NCI-H1694 (cell line): ENCODE results near the gene FCHO2.

Experiments
- DNase-seq: peaks from one replicate; lab custom pipeline; 2025; lab: John Stamatoyannopoulos, UW

The FCHO2 gene

DNA sequence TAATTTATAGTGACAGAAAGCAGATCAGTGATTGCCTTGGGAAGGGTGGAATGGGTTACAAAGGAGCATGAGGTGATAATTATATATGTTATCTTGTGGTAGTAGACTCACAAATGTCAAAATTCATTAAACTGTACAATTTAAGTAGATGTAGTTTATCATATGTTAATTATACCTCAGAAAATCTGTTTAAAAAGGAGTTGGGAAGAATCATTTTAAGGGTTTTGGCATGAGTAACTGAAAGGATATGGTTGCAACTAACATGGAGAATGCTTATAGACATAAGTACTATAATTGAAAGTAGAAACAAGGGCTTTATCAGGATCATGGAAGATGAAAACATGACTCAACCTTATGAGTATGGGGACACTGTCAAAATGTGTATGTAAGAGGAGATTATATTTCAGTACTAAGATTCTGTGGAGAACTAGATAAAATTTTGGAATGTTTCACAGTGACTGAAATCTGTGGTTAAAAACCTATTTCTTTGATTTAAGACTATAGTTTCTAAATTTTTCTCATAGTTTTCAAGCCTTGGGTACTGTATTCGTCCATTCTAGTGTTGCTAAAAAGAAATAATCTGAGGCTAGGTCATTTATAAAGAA, 73.3 kb downstream of the FCHO2 start:
- no peak for DNase-seq

DNA sequence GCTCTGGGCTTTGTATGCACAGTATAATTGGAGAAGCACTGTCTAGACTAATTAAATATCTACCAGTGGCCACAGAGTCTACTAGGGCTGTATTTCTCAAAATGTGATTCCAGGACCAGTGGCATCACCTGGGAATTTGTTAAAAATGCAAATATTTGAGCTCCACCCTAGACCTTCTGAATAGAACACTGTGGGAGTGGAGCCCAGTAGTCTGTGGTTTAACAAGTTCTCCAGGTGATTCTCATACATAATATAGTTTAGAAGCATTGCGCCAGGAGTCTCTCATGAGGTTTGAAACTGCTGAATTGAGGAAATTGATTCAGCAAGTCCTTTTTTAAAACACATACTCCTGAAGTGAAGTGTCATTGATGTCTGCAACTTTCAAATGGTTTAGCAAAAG, 74.7 kb downstream of the FCHO2 start:
- no peak for DNase-seq

DNA sequence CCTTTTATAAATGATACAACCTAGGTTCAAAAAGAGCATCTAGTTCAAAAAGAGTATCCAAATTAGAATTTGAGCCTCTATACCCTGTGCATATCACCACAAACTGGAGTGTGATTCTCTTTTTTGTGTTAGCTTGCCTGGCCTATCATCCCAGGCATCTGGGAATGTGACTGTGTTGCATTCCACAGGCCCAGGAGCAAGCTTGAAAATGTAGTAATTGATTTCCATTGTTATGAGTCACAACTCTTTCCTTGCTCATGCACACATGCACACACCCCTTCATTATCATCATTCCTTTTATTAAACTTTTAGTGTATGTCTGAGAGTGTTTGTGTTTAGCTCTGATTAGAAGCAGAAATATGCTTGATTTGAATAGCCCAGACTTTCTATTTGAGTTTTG, 75.2 kb downstream of the FCHO2 start:
- DNase-seq = no peak

DNA sequence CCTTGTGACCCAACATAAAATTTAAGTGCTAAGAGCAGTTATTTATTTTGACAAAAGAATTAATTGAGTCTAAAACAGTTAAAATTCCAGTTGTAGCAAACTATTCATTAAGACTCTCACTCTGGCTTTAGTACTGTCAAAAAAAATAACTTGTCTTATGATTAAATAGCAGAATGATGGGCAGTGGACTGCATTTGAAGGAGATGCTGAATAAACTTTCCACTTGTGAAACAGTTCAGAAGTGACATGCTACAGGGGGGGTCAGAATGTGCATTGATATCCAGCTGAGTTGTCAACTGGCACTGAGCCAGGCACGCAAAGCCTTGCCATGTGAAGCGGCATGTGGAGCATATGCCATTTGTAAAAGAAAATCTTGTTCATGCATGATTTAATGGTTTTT, 76.0 kb downstream of the FCHO2 start:
- DNase-seq = peak; percentile 11

DNA sequence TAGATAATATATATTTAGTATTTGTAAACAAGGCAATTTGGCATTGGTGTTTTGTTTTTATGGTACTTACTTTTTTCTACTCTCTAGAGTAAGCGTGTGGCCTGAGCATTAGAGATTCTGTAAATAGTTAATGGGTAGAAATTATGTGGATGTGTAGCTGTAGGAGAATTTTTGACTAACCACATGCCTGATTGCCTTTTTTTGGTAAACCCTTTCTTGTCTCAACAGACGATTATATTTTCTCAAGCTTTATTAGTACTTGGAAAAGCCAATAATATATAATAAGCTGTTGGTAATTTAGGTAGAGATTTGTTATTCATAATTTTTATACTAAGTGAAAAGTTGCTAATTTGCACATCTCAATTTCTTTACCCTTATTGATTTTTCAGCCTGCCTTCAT, 76.8 kb downstream of the FCHO2 start:
- DNase-seq = no peak

DNA sequence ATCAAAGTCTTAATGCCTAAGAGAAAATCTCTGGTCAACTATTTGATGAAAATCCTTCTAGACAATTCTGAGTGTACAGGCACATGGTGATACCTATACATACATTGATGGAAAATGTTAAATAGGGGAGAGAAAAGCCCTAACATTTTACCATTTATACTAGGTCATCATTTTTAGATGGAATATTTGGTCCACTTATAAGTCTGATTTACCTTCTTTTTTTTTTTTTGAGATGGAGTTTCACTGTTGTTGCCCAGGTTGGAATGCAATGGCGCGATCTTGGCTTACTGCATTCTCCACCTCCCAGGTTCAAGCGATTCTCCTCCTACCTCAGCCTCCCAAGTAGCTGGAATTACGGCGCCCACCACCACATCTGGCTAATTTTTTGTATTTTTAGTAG, 81.7 kb downstream of the FCHO2 start:
- no peak for DNase-seq

DNA sequence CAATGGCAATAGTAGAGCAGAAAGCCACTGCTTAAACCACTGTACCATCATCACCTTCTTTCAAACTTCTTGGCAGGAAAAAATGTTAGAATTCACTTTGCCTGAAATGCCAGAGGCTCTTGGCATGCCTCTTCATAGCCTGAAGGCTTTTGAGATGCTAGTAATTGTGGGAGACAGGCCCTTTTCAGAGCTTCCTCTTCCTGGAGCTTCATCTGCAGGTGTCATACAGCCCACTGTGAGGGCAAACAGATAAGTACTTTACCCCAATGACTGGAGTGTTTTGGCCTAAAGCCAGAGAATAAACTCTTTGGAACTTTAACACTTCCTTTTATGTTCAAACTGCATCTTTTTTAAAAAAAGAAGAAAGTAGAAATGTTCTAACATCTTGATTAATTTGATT, 83.2 kb downstream of the FCHO2 start:
- no peak for DNase-seq

DNA sequence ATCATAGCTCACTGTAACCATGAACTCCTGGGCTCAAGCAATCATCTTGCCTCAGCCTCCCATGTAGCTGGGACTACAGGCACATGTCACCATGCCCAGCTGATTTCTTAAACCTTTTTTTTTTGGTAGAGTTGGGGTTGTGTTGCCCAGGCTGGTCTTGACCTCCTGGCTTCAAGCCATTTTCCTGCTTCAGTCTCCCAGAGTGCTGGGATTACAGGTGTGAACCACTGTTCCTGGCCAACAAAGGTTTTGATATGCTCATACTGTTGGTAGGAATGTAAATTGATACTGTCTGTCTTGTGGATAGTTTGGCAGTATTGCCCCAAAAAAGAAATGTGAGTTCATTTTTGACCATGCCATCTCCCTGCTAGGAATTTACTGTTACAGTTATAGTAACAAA, 87.2 kb downstream of the FCHO2 start:
- no peak for DNase-seq

DNA sequence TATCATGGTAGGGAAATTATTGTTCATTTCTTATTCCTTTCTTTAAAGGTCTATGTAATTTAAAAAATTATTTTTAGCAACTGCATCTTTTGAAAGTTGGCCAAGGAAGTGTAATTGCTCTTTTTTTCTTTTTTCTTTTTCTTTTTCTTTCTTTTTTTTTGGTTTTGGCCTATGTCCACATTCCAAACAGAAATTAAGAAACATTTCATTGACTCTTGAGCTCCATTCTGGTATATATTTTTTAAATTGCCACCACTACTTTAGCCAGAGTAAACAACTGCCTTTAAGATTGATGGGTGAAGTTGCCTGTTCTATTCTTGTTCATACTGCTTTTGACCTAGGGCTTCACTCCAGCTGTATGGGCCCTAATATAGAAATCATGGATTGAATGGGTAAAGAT, 88.7 kb downstream of the FCHO2 start:
- DNase-seq = no peak

DNA sequence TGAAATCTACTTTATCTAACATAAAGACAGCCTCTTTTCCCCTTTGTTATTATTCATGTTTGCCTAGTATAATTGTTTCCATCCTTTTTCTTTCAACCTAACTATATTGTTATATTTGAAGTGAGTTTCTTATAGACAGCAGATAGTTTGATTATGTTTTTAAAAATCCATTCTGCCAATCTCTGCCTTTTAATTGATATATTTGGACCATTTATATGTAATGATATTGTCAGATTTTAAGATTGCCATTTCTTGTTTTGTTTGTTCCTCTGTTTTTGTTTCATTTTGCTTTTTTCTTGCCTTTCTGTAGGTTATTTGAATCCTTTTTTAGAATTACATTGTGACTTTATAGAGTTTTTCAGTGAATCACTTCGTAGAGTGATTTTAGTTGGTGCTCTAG, 89.8 kb downstream of the FCHO2 start:
- DNase-seq = no peak

DNA sequence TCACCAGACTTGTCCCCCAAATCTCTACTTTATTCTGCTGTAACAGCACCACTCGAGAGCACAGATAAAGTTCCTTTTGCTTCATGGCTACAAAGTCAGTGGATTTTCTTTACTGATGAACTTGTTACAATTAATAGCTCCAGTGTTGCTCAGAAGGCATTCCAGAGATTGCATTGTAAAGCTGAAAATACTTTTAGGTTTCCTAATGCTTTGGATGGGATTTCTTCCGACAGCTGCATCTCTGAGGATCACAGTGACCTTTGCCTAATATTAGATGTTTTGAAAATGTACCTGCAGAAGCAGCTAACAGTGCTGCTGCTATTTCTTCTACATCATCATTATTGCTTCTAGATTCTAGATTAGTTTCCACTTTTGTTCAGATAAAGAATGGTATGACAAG, 105.8 kb downstream of the FCHO2 start:
- no peak for DNase-seq

DNA sequence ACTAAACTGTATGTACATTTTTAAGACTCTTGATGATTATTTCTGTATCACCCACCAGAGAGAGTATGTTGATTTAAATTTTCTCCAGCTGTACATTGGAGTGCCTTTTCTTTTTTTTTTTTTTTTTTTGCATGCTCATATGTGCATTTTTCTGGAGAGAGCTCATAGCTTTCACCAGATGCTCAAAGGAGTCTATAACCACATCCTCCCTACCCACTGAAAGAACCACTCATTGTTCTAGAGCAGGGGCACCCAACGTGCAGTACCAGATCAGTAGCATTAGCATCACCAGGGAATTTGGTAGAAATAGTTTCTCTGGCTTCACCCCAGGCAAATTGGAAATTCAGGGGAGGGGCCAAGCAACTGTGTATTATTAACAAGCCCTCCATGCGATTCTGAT, 110.6 kb downstream of the FCHO2 start:
- no peak for DNase-seq

DNA sequence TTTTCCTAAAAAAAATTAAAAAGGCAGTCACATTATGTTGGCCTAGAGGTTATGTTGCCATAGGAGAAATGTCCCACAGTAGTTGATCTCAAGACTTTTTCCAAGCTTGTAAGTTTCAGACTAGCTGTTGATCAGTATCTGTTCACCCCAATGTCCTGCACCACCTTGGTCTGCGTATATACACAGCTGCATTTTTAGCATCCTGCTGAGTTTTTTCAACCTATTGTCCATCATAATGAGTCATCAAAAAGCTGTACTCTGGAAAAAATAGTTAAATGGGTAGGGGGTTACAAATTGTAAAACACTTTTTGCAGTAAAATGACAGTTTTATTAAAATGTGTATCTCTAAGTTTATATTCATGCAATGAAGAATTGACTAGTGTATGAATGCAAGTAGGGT, 111.4 kb downstream of the FCHO2 start:
- DNase-seq = no peak

DNA sequence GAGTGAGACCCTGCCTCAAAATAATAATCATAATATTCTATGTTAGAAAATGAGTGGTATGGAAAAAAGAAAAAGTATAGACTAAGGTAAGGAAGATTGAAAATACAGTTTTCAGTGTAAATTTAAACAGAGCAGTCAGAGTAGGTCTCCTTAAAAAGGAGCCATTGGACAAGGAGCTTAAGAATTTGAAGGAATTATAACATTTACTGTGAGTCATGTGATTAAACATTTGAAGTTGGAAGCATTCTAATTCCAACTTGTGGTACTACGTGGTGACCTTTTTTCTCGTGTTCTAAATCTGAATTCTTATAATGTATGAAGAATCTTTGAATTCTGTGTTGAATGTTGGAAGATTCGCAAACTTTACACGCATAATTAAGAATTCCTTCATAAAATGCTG, 125.3 kb downstream of the FCHO2 start:
- no peak for DNase-seq

DNA sequence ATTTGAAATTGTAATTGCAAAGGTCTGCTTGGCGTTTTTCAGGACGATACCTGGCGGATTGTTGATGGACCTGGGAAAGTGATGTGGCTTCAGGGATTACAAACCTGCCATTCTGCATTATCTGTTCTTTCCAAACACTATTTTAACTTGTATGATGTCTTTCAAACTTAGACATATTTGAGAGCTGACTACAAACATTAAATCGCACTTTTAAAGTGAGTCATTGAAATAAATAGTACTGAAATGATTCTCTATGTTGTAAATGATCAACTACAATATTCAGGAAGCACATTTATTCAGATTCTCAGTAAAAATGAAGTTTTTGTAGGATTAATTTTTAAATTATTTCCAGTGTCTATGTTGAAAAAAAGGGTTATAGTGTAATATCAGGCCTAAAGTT, 132.2 kb downstream of the FCHO2 start:
- no peak for DNase-seq

DNA sequence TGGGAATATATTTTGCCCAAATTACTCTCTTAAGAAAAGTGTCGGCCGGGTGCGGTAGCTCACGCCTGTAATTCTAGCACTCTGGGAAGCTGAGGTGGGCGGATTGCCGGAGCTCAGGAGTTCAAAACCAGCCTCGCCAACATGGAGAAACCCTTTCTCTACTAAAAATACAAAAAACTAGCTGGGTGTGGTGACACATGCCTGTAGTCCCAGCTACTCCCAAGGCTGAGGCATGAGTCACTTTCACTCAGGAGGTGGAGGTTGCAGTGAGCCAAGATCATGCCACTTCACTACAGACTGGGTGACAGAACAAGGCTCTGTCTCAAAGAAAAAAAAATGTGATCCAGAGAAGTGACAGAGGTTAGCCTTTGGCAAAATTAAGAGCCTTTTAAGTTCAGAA, 138.1 kb downstream of the FCHO2 start:
- no peak for DNase-seq

DNA sequence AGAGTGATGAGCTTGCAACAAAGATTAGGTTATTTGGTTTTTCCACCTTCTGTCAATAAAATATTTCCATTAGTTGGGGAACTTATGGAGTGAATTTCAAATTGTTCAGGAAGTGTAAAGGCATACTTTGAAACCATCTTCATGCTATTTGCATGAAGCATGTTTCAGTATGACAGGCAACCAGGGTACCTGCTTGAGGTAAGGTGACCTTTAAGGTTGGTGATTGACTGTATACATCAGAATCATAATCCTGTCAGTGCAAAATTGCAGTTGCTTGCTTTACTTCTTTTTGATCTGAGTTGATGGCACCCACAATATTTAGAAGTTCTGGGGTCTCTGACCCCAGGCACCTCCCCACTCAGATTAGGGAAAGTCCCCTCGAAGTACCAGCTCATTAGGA, 138.6 kb downstream of the FCHO2 start:
- no peak for DNase-seq

DNA sequence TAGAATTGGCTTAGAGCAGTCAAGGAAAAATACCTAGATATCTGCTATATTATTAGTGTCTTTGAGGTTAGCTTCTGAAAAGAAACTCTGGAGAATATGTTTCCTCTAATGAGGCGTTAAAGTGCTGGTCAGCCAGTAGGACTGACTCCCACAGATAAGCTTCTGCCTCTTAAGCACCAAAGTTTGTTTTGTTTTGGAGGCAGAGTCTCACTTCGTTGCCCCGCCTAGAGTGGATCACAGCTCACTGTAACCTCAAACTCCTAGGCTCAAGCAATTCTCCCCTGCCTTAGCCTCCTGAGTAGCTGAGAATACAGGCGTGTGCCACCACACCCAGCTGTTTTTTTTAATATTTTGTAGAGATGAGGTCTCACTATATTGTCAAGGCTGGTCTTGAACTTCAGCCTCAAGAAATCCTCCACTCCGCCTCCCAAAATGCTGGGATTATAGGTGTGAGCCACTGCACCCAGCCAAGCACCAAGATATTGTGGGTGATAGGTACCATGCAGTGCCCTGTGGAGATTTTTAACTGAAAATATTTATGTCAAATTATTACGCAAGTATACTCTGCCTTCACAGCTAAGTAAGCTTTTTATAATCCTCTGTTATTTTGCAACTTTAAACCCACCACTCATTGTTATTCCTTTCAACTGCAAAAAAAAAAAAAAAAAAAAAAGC, 139.9 kb downstream of the FCHO2 start:
- no peak for DNase-seq

DNA sequence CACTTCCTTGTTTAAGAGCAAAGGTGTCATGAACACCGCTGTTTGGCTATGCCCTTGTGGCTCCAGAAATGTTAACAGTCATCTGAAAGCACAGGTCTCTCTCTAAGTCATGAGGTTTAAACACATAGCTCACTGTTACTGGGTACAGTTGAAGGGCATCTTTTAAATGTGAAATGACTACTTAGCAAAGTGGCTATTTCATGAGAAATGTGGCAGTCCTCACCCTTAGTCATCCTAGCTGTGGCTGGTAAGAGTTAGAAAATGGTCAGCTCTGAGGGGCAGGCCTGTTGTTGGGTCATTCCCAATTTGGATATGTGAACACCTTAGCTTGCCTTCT, 140.4 kb downstream of the FCHO2 start:
- DNase-seq = no peak

DNA sequence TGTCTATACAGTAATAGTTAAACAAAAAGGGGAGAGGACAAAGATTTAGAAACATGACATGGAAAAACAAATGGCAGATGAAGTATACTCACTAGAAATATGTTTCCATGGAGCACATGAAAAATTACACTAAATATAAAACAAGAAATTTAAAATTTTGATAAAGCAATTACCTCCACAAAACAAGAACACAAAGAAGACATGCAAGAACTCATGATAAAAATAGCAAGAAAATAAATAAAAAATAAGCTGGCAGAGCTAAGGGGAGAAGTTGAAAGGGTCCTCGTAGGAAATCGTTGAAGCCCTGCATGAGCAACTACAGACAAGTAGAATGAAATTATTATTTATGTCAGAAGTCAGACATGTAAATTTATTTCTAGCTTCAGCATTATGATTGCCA, 141.9 kb downstream of the FCHO2 start:
- no peak for DNase-seq

DNA sequence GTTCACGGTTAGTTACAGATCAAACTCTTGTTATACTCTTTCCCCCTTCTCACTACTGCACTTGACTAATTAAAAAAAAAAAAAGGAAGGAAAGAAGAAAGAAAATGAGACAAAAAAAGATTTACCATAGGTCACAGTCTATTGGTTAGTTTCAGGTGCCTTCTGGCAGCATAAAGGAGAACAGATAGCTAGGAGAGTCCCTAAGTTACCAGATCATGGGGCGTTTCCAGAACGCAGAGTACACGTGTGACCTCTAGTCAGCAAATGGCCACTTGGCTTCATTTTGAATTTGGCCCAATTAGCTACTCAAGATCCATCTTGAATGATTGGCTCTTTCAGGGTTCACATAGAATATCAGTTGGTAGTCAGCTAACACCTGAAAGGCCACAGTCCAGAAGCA, 144.3 kb downstream of the FCHO2 start:
- DNase-seq = no peak

DNA sequence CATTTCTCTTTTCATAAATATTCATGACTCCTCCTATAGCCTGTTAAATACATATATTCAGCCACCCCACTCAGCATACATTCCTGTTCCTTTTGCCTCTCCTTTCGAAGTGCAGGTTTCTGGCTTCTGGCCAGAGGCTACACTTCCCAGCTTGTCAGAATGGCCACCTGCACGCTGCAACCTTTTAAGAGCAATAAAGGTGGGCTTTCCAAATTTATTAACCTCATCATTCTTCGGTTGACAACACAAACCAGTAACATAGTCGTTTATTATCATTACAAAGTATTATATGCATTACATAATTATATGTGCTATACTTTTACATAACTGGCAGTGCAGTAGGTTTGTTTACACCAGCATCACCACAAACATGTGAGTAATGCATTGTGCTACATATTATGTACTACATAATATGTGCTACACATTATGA, 148.0 kb downstream of the FCHO2 start:
- DNase-seq = no peak

DNA sequence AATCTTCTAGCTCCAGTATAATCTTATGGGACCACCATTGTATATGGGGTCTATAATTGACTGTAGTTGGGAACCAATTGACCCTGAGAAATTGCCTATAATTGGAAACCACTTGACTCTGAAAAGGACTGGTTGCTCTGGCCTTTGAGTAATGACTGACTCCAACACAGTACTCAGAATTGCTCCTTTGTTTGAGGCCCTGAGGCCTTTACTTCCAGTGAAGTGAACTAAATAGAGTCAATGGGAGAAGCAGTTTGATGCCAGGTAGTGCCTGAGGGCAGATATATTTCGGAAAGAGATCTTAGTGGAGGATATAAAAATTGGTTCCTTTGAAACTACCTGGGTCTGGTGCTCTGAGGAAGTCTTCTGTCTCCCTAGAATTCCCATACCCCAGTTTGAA, 148.5 kb downstream of the FCHO2 start:
- no peak for DNase-seq

DNA sequence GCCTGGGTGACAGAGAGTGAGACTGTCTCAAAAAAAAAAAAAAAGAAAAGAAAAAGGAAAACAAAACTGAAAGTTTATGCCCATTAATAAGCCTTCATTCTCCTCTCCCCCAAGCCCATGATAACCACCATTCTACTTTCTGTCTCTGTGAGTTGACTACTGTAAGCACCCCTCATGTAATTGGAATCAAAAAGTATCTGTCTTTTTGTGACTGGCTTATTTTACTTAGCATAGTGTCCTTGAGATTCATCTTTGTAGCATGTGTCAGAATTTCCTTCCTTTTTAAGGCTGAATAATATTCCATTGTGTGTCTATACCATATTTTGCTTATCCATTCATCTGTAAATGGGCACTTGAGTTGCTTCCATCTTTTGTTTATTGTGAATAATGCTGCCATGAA, 150.5 kb downstream of the FCHO2 start:
- no peak for DNase-seq

DNA sequence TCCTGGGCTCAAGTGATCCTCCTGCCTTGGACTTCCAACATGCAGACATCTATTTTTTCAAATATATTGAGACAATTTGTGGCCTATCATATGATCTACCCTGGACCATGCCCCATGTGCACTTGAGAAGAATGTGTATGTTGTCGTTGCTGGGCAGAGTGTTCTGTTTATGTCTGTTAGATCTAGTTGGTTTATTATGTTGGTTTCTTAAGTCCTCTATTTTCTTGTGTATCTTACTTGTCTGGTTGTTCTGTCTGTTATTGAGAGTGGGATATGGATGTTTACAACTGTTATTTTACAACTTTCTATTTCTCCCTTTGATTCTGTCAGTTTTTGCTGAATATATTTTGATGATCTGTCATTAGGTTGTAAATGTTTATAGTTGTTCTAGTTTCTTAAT, 154.3 kb downstream of the FCHO2 start:
- no peak for DNase-seq
